Left renal cortex interstitium (tissue), 4 donors: ENCODE data around the gene SYNJ2. TPM values are rescaled to one million over a fixed set of nuclear protein-coding genes. Genes with fewer than 3 reads are reported as not detected.
"Not testable (repeated sequence)": the region's sequence is repeated elsewhere in the genome, so short reads cannot be mapped to it uniquely, and the experiment has no call there.

ENCODE experiments used
- DNase-seq, 4 donors: peaks; one replicate each; pipeline ENCODE4 v3.0.0-alpha.2; 2013; ENCODE audit warnings: low read depth in 4 of 4, low spot score in 2 of 4, missing footprints in 1 of 4
- polyA plus RNA-seq, 4 donors: library from polyadenylated mRNA; unstranded; fragments of 120-200 nt; gene quantifications; one replicate each; pipeline ENCODE4 v1.2.1, GENCODE V29; 2013; ENCODE audit not compliant: insufficient read length in 4 of 4

Gene SYNJ2
- polyA plus RNA-seq, 4 donors = 9.7 to 12.1 (median 10.8) TPM

DNA sequence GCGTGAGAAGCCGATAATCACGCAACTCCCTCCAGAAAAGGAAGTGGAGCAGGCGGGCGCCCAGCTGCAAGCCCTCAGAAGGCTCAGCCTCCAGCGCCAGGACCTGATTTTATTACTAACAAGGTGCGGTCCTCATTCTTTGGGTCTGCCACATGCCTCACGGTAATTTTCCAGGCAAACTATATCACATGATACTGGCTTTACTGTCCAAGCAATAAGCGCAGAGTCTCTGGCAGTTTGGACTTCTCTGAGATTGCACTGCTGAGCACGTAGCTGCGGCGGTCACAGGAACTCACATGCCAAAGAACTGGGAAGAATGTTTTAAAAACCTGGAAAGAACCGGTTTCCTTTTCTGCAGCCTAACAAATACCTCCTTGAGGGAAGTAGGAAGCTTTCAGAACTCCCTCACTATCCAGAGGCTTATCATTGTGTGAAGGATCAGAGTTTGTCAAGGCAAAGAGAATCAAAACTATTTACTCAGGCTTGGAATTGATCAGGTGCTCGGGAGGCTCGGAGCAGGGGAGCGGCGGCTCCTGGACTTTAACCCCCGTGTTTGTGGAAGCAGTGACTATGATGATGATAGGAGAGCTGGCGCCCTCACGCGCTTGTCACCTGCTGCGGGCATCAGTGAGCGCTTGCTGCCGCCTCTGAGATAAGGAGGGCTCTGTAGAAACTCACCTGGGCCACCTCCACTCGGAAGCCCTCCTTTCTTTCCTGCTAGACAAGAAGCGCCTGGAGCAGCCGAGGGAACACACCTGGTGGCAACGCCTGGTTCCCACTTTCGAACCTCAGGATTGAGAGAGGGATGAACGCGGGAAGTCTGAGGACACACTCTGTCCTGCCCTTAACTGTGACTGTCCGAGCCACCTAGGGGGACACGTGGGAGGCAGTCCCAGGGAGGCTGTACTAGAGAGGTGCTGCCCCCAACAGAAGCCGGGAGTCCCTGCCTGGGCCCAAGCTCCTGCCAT is 27.2 kb upstream of the SYNJ2 start:
- peak in 1 of 4 donors; percentile 37 for DNase-seq

- no peak for DNase-seq
These were observed 26.0 kb upstream of the SYNJ2 start for GRCh38 chr6:157955675-157956074.

- no peak for DNase-seq
These were observed 25.4 kb upstream of the SYNJ2 start for GRCh38 chr6:157956171-157956730.

DNA sequence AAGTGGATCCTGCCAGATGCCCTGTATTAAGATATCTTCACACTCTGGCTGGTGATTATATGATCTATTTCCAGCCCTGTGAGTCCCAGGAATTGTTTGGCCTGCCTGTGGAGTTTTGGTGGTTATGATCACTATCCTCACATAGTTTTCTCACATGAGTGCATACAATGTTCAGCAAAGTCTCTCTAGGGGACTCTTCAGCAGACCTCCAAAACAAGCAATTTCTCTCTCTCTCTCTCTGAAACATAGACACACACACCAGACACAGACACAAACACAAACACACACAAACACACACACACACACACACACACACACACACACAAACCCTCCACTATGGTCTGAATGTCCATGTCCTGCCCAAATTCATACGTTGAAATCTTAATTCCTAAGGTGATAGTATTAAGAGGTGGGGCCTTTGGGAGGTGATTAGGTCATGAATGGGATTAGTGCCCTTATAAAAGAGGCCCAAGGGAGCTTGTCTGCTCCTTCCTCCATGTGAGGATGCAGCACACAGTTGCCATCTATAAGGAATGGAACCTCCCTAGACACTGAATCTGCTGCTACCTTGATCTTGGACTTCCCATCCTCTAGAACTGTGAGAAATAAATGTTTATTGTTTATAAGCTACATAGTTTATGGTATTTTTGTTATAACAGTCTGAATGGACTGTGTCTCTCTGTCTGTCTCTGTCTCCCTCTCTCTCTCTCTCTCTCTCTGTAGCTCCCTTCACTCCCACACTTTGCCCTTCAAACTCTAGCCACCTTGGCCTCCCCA is 22.0 kb upstream of the SYNJ2 start:
- no peak for DNase-seq

DNA sequence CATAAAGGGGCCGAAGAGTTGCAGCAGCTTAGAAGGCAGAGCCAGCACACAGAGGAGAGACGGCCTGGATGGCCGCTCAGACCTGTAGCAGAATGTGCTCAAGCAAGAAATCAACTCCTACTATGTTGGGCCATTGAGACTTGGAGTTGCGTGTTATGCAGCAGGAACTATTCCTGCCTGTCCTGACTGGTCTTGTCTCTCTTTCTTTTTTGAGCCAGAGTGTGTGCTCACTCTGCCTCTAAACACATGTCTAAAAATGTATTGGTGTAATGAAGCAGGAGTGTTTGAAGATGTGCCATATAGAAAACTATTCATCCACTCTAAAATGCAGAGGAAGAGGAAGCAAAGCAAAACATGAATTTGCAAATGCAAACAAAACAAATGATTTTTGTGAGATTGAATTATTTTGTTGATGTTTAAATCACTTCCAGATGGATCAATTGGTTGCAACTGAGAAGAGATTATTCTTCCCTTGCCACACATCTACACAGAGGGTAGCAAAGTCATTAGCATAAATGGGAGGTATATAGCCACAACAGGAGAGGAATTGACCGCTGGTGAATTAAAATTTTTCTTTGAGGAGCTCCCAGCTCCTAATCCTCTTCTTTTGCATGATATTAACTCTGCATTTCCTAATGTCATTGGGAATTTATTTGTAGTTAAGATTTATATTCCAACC is 20.4 kb upstream of the SYNJ2 start:
- no peak for DNase-seq

DNA sequence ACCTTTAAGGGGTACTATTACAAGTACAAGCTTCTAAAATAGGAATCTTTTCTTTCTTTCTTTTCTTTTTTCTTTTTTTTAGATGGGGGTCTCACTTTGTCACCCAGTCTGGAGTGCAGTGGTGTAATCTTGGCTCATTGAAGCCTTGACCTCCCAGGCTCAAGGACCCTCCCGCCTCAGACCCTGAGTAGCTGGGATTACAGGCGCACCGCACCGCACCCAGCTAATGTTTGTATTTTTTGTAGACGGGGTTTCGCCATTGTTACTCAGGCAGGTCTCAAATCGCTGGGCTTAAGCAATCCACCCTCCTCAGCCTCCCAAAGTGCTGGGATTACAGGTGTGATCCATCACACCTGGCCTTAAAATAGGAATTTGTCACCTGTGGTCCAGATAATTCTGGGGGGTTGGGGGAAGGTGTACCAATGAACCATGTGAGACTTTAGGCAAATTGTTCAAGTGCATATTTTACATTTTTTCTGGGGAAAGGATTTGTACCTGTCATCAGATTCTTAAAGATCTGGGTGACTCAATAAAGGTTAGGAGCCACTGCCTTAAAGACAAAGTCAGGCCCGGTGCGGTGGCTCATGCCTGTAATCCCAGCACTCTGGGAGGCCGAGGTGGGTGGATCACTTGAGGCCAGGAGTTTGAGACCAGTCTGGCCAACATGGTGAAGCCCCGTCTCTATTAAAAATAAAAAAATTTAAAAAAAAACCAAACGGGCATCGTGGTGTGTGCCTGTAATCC is 19.7 kb upstream of the SYNJ2 start:
- no peak for DNase-seq

DNA sequence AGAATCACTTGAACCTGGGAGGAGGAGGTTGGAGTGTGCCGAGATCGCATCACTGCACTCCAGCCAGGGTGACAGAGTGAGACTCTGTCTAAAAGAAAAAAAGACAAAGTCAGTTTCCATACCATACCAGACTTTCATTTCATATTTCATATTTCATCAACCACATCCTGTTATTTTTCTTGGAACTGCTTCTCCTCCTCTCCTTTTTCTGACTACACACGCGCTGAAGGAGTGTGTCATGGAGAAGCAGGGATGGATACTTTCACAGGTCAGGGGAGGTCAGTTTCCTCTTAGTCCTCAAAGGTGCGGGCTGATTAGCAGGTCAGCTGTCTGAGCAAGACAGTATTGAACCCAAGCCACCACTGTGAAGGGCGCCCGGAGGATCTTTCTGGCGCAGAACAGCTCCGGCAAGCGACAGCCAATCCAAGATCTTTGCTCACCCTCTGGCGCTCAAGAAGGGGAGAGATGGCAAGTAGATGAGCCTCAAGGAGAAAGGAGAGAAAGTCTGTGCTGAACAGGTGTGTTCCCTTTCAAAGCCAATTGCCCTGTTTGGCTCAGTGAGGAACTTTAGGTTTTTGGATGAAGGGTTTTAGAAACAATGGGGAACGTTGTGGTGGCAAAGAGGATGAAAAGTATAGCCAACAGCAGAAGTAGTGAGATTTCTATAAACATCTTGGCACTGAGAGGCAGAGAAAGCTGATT is 18.9 kb upstream of the SYNJ2 start:
- DNase-seq = no peak

DNA sequence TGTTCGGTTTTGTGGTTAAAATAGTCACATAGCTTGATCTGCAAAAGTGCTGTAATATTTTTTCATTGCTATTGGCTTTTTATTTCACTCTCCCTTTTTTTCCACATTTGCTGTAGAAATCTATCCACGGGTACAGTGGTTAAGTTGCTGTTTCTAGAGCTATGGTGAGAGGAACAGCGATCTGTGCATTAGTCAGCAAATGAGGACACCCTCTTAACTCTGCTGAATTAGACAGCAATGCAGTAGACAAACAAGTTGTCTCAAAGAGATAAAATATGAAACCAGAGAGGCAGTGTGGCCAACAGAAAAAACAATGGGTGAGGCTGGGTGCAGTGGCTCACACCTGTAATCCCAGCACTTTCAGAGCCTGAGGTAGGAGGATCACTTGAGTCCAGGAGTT is 17.6 kb upstream of the SYNJ2 start:
- no peak for DNase-seq

GRCh38 chr6:157965387-157965786 is 16.3 kb upstream of the SYNJ2 start:
- no peak for DNase-seq

DNA sequence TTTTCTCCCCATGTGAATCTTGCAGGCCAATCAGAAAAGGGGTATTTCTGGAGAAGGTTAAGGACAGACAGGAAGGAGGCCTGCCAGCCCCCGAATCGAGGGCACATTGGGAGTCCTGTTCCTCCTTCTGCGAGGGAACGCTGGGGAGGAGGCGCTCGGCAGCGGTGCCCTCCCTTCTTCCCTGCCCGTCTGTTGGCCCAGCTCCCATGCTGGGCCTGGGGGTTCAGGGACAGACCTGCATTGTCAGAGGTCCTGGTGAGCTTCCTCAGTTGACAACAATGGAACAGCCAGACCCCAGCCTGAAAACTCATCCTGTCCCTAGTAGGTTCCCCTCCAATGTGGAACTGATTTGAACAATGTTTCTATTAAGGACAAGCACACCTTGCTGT is 15.1 kb upstream of the SYNJ2 start:
- no peak for DNase-seq

GRCh38 chr6:157967020-157967419 is 14.6 kb upstream of the SYNJ2 start:
- DNase-seq = no peak

DNA sequence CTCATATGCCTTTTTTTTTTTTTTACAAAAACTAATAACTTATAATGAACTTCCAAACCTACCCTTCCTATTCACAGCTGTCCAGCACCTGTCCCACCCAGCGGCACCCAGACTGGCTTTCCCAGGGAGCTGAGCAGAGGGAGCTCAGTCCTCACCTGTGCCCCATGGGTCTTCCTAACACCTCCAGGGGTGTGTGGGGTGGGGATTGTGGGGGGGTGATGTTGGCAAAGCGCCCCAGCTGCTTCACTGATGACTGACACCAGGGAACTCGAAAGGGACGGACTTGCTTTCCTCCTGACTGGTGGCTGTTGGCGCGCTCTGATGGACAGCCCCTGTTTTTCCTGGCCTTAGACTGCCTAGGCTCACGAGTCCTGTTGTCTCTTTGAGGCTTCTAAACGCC is 14.2 kb upstream of the SYNJ2 start:
- no peak for DNase-seq

GRCh38 chr6:157972177-157972576 is 9.5 kb upstream of the SYNJ2 start:
- not testable (repeated sequence) for DNase-seq

GRCh38 chr6:157974341-157974894 is 7.2 kb upstream of the SYNJ2 start:
- DNase-seq = no peak

DNA sequence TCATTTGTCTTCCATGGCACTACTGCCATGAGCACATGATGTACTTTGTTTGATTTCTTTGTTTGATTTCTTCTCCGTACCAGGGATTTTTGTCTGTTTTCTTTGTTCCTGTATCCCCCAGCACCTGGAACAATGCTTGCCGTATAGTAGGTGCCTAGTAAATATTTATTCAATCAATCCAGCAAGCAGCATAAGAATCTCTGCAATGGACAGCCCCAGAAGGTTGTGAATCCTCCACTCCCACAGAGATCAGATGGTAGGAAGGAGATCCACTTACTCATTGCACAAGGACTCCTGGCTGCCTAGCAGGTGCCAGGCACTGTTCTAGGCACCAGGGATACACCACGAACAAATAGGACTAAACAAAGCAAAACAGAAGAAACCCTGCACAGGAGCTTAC is 6.7 kb upstream of the SYNJ2 start:
- DNase-seq = no peak

DNA sequence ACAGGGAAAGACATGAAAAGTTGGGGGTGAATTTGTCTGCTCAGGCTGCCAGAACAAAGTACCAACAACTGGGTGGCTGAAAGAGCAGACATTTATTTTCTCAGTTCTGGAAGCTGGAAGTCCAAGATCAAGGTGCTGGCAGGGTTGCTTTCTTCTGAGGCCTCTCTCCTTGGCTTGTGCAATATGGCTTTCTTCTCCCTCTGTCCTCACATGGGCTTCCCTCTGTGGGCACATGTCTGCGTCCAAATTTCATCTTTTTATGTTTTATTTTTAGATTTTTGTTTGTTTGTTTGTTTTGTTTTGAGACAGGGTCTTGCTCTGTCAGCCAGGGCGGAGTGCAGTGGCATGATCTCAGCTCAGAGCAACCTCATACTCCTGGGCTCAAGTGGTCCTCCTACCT is 6.2 kb upstream of the SYNJ2 start:
- no peak for DNase-seq

GRCh38 chr6:157976345-157977175 is 5.1 kb upstream of the SYNJ2 start:
- DNase-seq = no peak

- DNase-seq = no peak
These were observed 4.4 kb upstream of the SYNJ2 start for GRCh38 chr6:157977176-157977804.
